MM.1S (cell line): Measurements from ENCODE around the gene CDC42EP2.

ENCODE experiments used
- DNase-seq: peaks from one replicate; pipeline ENCODE4 v3.0.0-alpha.2; 2015
- H2AFZ ChIP-seq: fragments of 300-600 bp; sonication (generic); 2 replicates; pipeline ENCODE4 v1.6.0; 2016; ENCODE audit warnings: antibody characterized with exemption, low read length
- H3F3A ChIP-seq: fragments of 300-600 bp; sonication (generic); 2 replicates; pipeline ENCODE4 v1.6.1; 2016; ENCODE audit warnings: mild to moderate bottlenecking, antibody characterized with exemption, low read length, moderate library complexity, mixed read lengths; ENCODE audit not compliant: insufficient read depth
- H3K27ac ChIP-seq: fragments of 300-600 bp; sonication (generic); 2 replicates; pipeline ENCODE4 v1.5.1; 2016; ENCODE audit warnings: mild to moderate bottlenecking, low read length
- H3K27me3 ChIP-seq: fragments of 300-600 bp; sonication (generic); replicated peaks from 2 replicates; pipeline ENCODE4 v1.6.0; 2016; ENCODE audit warnings: low read length; ENCODE audit not compliant: insufficient read depth
- H3K36me3 ChIP-seq: fragments of 300-600 bp; sonication (generic); replicated peaks from 2 replicates; pipeline ENCODE4 v1.6.1; 2016; ENCODE audit warnings: mild to moderate bottlenecking, low read length, mixed read lengths; ENCODE audit not compliant: insufficient read depth
- H3K4me1 ChIP-seq: fragments of 300-600 bp; sonication (generic); 2 replicates; pipeline ENCODE4 v1.6.1; 2016; ENCODE audit warnings: low read length, mixed read lengths
- H3K4me2 ChIP-seq: fragments of 300-600 bp; sonication (generic); 2 replicates; pipeline ENCODE4 v1.6.0; 2016; ENCODE audit warnings: low read depth, low read length
- H3K4me3 ChIP-seq: fragments of 300-600 bp; sonication (generic); 2 replicates; pipeline ENCODE4 v1.5.1; 2016; ENCODE audit warnings: low read length, mixed read lengths
- H3K79me2 ChIP-seq: fragments of 300-600 bp; sonication (generic); 2 replicates; pipeline ENCODE4 v1.6.1; 2016; ENCODE audit warnings: mixed run types, low read length, mixed read lengths
- H3K9ac ChIP-seq: fragments of 300-600 bp; sonication (generic); 2 replicates; pipeline ENCODE4 v1.6.1; 2016; ENCODE audit warnings: low read length, mixed read lengths
- H3K9me2 ChIP-seq: fragments of 300-600 bp; sonication (generic); replicated peaks from 2 replicates; pipeline ENCODE4 v1.6.1; 2016; ENCODE audit warnings: mild to moderate bottlenecking, low read length, mixed read lengths; ENCODE audit not compliant: insufficient read depth
- H3K9me3 ChIP-seq: fragments of 300-600 bp; sonication (generic); replicated peaks from 2 replicates; pipeline ENCODE4 v1.6.1; 2016; ENCODE audit warnings: mild to moderate bottlenecking, low read length, mixed read lengths; ENCODE audit not compliant: insufficient read depth
- H4K20me1 ChIP-seq: fragments of 300-600 bp; sonication (generic); 2 replicates; pipeline ENCODE4 v1.6.1; 2016; ENCODE audit warnings: mild to moderate bottlenecking, low read length, moderate library complexity, mixed read lengths; ENCODE audit not compliant: insufficient read depth
- CTCF ChIP-seq: fragments of 300-600 bp; sonication (generic); IDR thresholded peaks from 2 replicates; pipeline ENCODE4 v1.5.1; 2016; ENCODE audit warnings: antibody characterized with exemption, low read length, mixed read lengths
- EZH2 ChIP-seq: fragments of 300-600 bp; sonication (generic); optimal IDR thresholded peaks from 2 replicates; pipeline ENCODE3; 2017; ENCODE audit warnings: low read depth, mild to moderate bottlenecking, antibody characterized with exemption, low read length, mixed read lengths
- EZH2phosphoT487 ChIP-seq: fragments of 300-600 bp; sonication (generic); IDR thresholded peaks from 2 replicates; pipeline ENCODE4 v1.6.1; 2018; ENCODE audit warnings: antibody characterized with exemption, low read length

The CDC42EP2 gene

DNA sequence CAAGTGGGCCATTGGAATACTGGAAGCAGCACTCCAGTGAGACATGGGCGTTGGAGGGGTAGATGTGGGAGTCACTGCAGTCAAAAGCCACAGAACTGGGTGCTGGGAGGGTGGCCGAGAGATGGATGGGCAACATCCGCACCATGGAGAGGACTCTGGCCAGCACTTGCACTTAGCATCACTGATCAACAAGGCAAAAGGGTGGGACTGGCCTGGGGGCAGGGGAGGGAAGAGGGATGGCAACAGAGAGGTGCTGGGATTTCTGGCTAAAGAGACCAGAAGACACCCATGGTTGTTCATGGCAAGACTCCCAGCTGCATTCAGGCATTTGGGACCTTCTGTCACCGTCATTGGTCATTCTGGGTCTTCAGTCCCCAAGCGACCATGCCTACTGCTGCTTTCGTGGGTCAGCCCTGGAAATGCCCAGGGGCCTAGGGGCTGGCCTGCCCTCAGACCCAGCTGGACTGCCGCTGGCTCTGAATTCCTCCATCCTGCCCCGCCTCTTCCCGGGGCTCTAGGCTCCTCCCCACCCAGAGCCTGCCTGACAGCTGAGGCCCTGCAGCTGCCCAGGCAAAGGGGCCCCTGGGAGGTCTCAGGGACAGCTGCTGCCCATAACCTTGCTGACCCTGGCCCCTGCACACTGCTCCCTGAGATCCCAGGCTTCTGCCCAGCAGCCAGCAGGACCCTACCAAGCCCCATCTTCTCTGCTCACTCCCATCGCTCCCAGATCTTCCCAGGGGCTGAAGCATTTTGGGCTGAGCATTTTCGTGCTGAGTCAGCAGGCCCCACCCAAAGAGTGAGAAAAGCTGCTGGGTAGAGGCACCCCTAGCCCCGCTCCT, 13.0 kb upstream of the CDC42EP2 start:
- H3K4me3 ChIP-seq, result no peak overlapping the region
- no peak for TF ChIP-seq CTCF
- TF ChIP-seq EZH2, result no peak
- H3K9ac ChIP-seq, result no peak overlapping the region
- no peaks in the 10 kb centered on the region for H3F3A ChIP-seq
- H3K9me2 ChIP-seq, result no peaks in the 10 kb centered on the region
- H4K20me1 ChIP-seq, result no peaks in the 10 kb centered on the region
- H2AFZ ChIP-seq, result no peak overlapping the region
- no peaks in the 10 kb centered on the region for H3K79me2 ChIP-seq
- H3K36me3 ChIP-seq, result no peaks in the 10 kb centered on the region
- H3K27me3 ChIP-seq, result no peaks in the 10 kb centered on the region
- no peak overlapping the region for H3K27ac ChIP-seq
- no peaks in the 10 kb centered on the region for H3K4me1 ChIP-seq
- DNase-seq, result no peak
- no peak overlapping the region for H3K4me2 ChIP-seq
- no peaks in the 10 kb centered on the region for H3K9me3 ChIP-seq

DNA sequence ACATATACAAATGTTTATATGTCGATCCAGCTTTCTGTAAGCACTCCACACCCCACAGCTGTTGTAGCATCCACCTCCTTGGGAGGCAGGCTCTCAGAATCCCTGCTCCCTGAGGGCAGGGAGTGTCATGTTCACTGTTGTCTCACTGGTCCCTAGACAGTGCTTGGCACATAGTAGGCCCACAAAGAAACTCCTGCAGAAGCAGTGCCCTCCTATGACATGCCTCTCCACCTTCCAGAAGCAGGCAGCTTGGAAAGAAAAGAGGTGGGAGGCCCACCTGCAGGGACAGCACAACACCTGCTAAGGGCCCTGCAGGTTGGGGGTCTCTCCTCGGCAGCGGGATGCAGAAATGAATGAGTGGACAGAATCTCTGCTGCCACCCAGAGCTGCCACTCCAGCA, 11.1 kb upstream of the CDC42EP2 start:
- H3K27ac ChIP-seq, result no peak overlapping the region
- TF ChIP-seq CTCF, result no peak
- TF ChIP-seq EZH2, result no peak
- TF ChIP-seq EZH2phosphoT487, result no peak
- H3K4me2 ChIP-seq, result no peak overlapping the region
- no peaks in the 10 kb centered on the region for H3K9me3 ChIP-seq
- no peaks in the 10 kb centered on the region for H3K27me3 ChIP-seq
- DNase-seq, result no peak
- no peaks in the 10 kb centered on the region for H3F3A ChIP-seq
- H3K4me1 ChIP-seq, result no peaks in the 10 kb centered on the region
- H4K20me1 ChIP-seq, result no peaks in the 10 kb centered on the region
- H2AFZ ChIP-seq, result no peak overlapping the region
- no peak overlapping the region for H3K9ac ChIP-seq
- H3K79me2 ChIP-seq, result no peaks in the 10 kb centered on the region
- no peaks in the 10 kb centered on the region for H3K36me3 ChIP-seq
- no peak overlapping the region for H3K4me3 ChIP-seq
- no peaks in the 10 kb centered on the region for H3K9me2 ChIP-seq

DNA sequence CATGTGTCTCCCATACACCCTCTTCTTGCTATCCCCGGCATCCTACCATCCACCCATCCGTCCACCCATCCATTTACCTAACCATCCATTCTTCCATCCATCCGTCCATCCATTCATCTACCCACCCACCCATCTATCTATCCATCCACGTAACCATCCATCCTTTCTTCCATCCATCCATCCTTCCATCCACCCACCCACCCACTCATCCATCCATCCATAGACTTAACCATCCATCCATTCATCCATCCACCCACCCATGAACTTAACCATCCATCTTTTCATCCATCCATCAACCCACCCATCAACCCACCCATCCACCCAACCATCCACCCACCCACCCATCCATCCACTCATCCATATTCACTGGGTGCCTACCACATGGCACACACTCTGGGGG, 10.6 kb upstream of the CDC42EP2 start:
- Histone ChIP-seq H3K4me3 (no peak overlapping the region), H3K9ac (no peak overlapping the region), H2AFZ (no peak overlapping the region), H3K4me2 (no peak overlapping the region), H3K9me3 (no peaks in the 10 kb centered on the region), H3K79me2 (no peaks in the 10 kb centered on the region), H3K27me3 (no peaks in the 10 kb centered on the region), H3K27ac (no peak overlapping the region), H3K36me3 (no peaks in the 10 kb centered on the region), H3F3A (no peaks in the 10 kb centered on the region), H3K4me1 (no peaks in the 10 kb centered on the region), H4K20me1 (no peaks in the 10 kb centered on the region), H3K9me2 (no peaks in the 10 kb centered on the region)
- TF ChIP-seq CTCF (no peak), EZH2phosphoT487 (no peak), EZH2 (no peak)
- DNase-seq, result no peak
